Measurements from ENCODE around the gene CD40. TPM values are rescaled to one million over a fixed set of nuclear protein-coding genes. Genes with fewer than 3 reads are reported as not detected.
"Not testable (repeated sequence)": the region's sequence is repeated elsewhere in the genome, so short reads cannot be mapped to it uniquely, and the experiment has no call there.

CD40 gene
- total RNA-seq, 1 donor from 2014 or later = 0.62 TPM

DNA sequence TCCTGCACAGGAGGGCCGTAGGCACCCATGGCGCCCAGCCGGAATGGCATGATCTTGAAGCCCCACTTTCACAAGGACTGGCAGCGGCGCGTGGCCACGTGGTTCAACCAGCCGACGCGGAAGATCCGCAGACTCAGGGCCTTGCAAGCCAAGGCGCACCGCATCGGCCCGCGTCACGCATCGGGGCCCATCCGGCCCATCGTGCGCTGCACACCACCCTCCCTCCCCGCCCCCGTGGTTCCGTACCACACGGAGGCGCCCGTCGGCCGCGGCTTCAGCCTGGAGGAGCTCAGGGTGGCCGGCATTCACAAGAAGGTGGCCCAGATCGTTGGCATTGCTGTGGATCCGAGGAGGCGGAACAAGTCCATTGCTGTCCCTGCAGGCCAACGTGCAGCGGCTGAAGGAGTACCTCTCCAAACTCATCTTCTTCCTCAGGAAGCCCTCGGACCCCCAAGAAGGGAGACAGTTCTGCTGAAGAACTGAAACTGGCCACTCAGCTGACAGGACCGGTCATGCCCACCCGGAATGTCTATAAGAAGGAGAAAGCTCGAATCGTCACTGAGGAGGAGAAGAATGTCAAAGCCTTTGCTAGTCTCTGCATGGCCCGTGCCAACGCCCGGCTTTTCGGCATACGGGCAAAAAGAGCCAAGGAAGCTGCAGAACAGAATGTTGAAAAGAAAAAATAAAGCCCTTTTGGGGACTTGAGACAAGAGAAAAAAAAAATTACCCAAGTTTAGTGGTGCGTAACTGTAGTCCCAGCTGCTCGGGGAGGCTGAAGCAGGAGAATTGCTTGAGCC, 18.4 kb upstream of the CD40 start:
- DNase-seq = no peak

DNA sequence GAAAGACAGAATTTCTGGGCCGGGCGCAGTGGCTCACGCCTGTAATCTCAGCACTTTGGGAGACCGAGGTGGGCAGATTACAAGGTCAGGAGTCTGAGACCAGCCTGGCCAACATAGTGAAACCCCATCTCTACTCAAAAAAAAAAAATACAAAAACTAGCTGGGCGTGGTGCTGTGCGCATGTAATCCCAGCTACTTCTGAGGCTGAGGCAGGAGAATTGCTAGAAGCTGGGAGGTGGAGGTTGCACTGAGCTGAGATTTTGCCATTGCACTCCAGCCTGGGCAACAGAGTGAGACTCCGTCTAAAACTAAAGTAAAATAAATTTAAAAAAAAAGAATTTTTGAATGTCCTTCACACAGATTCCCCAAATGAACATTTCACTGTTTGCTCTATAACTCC, 17.7 kb upstream of the CD40 start:
- not testable (repeated sequence) for DNase-seq

DNA sequence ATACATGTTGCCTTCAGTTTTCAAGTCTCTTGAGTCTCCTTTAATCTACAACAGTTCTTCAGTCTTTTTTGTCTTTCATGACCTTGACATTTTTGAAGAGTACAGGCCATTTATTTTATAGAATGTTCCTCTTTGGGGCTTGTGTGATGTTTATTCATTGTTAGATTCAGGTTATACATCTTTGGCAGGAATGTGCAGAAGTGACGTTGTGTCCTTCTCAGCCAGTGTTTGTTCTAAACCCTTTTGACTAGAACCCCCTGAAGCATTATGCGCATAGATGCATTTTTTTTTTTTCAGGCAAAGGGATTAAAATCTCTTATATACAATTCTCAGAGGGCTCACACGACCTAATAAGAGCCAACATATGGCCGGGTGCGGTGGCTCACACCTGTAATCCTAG, 17.1 kb upstream of the CD40 start:
- DNase-seq = no peak

DNA sequence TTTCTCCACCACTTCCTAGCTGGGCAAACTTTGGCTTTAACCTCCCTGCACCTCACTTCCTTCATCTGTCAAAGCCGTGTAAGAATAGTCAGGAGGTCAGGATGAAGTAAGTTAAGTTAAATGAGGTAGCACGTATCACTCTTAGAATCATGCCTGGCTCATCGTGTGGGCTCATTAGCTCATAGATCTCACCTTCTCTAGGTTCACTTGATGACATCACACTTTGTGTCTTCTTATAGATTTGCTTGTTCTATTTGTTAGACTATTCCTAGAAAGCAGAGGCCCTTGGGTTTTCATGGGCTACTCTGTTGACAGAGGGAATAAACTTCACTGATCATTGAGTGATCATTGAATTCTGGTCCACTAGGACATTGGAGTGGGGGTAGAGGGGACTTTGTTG, 16.2 kb upstream of the CD40 start:
- no peak for DNase-seq

DNA sequence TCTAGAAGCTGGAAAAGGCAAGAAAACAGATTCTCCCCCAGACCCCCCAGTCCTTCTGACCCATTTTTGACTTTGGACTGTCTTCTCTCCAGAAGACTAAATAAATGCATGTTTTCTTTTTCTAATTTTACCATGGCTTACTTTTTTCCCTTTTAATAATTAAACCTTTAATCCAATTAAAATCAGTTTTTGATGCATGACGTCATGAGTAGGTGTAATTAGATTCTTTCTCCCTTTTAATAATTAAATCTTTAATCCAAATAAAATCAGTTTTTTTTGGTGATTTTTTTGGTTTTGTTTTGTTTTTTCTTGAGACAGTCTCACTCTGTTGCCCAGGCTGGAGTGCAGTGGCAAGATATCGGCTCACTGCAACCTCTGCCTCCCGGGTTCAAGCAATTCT, 15.2 kb upstream of the CD40 start:
- no peak for DNase-seq

DNA sequence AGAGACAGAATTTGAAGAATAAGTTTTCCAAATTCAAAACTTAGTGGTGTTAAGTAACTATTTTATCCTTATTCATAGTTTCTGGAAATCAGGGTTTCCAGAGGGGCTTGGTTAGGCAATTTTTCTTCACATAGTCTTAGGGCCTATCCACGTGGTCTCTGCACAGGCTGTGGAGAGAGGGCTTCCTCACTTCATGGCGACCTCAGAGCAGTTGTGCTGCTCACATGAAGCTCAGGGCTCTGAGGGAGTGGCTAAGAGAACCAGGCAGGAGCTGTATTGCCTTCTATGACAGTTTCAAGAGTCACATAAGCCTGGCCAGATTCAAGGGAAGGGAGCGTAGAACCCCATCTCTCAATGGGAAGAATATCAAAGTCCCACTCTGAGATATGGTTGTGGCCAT, 13.9 kb upstream of the CD40 start:
- DNase-seq = no peak

DNA sequence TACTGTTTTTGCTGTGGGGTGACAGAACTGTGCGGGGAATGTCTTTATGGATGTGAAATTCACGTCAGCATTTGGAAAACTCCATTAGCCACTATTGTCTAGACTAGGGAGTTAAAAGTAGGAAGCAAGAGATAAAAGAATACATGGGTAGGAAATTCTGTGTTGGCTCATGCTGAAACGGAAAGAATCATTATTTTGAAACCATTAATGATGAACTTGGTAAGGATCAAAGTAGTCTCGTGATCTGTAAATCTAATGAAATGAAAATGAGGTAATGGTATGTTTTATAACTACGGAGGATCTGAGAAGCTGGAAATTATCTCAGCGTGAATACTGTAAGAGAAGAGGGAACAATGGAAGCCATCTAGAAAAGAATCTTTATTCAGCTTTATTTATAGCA, 11.1 kb upstream of the CD40 start:
- no peak for DNase-seq

DNA sequence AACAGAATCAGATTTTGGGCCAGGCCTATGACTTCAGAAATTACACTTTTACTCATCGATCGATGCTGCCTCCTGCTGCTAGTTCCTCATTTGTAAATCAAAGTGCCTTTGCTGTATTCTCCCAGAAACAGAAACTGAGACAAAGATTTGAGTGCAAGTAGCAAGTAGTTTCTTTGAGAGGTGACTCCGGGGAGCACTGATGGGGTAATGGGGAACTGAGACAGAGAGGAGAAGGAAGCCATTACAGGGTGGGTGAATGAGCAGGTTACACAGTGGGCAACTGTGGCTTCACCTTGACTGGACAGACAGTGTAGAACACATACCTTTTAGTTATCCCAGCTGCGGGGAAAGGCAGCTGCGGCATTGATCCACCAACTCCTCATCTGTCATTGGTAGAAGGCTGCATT, 9.7 kb upstream of the CD40 start:
- no peak for DNase-seq

DNA sequence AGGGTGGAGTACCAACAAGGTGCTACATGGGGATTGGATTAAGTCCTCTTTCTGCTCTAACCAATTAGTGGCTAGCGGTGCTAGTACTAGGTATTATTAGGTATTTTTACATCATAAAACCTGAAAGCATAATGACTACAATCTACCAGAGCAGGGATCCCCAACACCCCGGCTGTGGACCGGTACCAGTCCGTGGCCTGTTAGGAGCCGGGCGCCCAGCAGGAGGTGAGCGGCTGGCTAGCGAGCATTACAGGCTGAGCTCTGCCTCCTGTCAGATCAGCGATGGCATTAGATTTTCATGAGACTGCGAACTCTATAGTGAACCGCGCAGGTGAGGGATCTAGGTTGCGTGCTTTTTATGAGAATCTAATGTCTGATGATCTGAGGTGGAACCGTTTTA, 9.1 kb upstream of the CD40 start:
- DNase-seq = no peak

DNA sequence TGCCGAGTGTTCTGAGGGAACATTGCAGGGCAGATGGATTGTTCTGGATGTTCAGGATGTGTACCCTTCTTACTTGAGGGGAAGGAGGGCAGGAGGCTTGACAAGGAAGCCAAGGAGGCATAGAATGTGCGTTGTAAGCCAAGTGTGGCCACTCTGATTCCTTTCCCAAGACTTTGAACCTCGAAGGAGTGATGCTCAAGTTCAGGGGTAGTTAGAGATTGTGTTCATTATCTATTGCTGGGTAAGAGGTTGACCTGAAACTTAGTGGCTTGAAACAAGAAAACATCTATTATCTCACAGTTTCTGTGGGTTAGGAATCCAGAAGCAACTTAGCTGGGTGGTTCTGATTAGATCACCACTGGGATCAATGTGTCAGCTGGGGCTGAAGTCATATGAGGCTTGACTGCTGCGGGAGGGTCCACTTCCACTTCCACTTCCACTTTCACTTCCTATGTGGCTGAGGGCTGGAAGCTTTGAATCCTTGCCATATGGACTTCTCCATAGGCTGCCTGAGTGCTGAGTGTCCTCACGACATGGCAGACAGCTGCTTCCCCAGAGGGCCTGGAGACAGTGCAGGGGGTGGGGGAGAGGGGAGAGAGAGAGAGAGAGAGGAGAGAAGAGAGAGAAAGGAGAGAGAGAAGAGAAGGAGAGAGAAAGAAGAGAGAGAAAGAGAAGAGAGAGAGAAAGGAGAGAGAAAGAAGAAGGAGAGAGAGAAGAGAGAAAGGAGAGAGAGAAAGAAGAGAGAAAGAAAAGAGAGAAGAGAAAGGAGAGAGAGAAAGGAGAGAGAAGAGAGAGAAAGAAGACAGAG, 6.9 kb upstream of the CD40 start:
- DNase-seq = no peak

DNA sequence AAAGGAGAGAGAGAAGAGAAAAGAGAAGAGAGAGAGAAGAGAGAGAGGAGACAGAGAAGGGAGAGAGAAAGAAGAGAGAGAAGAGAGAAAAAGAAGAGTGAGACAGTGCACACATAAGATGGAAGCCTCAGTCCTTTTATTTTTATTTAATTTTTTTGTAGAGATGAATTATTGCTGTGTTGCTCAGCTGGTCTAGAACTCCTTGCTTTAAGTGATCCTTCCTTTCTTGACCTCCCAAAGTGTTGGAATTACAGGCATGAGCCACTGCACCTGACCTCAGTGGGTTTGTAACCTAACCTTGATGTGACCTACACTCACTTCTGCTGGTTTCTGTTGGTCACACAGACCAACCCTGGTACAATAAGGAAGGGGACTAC, 6.3 kb upstream of the CD40 start:
- DNase-seq = no peak

DNA sequence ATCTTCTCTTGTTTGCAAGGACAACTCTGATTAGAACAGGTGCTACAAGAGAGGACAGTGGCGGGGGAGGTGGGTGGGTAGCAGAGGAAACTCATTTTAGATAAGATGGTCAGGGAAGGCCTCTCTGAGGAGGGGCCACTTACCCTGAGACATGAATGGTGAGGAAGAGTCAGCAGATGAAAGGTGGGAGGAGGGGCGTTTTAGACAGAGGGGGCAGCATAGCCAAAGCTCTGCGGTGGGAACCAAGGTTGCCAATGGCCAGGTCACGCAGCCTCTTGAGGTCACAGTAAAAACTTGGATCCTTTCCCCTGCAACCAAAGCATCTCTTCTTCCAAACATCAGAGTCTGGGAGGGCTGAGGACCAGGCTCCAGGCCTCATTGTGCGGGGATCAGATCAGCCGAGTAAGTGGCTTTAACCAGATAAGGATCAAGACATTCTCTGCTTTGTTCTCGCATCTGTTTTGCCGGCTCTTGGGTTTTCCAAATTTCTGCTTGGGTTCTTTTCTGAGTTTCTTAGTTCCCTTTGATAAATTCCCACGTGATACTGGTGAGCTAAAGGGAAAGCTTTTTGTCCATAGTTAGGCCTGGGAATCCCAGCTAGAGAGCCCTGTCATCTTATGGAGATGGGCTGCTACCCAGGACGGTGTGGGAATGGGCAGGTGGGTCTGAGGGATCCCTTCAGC, 5.5 kb upstream of the CD40 start:
- DNase-seq = no peak

DNA sequence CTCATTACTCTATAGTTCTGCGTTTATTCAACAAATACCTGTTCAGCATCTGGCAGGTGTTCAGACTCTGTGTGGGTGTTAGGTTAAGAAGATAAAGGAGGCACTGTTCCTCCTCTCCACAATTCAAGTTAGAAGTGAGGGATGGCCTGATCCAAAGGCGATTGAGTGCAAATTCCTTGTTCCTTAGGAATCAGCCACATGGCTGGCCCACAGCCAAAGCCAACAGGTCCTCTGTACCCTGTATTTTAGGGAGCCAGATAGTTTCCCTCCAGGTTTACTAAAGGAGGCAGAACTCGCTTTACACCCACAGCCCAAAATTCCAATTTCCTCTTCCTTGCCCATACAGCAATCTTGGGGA, 5.0 kb upstream of the CD40 start:
- DNase-seq = no peak

DNA sequence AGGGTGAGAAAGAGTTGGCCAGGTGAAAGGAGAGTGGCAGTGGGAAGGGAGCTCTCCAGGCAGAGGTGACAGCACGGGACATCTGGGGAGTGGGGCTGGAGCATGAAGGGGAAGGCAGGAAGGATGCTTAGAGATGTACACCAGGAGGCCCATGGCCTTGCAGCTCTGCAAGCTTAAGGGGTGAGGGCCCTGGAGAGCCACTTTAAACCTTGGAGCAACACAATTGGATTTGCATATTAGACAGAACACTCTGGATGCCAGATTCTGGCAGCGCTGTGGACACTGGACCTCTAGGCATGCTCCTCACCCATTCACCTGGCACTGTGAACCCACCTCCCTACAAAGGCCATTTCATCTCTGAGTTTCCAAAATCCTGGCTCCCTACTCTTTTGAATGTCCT, 3.7 kb upstream of the CD40 start:
- DNase-seq = no peak

DNA sequence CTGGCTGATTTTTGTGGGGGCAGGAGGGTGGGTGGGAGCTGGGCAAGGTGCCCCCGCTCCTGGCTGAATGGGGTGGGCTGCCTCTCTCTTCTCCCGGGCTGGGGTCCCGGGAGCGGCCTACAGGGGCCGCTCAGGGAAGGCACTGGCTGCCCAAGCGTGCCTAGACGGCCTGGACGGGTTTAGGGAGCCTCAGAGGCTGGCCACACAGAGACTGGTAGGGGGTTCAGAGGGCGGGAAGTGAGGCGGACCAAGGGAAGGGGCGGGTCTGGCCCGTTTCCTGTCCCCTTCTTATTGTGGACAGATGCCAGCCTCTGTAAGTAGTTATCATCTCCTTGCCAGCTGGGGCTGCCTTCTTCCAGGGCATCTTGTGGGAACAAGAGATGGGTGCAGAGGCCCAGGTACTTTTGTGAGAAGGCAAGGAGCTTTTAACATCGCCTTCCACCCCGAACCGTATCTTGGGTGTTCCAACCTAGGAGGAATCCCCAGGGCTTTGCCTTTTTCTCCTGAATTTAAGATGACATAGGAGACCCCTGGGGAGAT, 437 bp downstream of the CD40 start:
- DNase-seq = no peak

DNA sequence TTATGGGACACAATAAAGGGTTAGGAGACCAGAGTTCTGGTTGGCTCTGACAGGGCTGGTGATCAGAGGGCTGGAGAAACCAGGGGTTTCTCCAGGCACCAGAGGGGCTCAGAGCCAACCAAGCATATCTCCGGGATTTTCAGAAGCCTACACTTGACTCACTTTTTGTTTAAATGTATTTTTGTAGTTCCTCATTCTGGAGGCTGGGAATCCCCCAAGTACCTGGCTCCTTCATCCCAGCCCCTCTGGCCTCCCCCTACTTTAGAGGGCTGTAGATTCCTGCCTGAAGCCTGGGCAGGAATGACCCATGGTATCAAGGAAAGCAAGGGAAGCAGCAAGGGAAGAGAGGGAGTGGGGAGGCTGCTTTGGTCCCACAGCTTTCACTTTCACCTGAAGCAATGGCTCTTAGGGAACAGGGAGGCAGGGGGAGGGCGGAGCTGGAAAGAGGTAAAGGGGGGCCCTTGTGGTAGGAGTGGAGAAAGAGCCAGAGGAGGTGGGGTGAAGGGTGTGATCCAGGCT, 973 bp downstream of the CD40 start:
- DNase-seq = no peak

DNA sequence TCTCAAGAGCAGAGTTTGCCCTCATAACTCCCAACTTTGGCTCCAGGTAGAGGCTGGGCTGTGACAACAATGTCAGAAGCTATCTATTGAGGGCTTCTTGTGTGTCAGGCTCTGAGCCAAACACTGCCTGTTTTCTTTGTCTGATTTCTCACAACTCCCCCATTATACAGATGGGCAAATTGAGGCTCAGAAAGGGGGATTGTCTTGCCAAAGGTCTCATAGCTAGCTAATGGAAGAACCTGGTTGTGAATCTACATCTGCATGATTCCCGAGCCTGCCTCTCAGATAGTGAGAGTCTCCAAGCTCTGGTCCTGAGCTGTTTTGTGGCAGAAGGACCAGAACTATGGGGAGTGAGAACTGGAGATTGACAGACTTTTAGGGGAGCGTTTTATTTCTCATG, 1.4 kb downstream of the CD40 start:
- DNase-seq = no peak

DNA sequence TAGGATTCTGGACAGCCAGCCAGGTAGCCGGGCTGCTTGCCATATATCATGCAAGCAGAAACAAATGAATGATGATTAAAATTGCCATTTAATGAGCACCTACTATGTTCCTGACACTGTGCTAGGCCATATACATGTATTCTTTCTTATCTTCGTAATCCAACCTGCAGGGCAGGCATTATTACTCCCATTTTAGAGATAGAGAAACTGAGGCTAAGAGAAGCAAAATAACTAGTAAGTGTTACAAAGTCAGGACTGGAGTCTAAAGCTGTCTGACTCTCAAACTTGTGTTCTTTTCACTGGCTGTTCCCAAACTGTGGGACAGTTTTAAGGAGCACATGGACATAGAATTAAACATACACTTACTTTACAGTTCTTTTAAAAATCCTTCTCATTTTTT, 2.0 kb downstream of the CD40 start:
- DNase-seq = no peak

DNA sequence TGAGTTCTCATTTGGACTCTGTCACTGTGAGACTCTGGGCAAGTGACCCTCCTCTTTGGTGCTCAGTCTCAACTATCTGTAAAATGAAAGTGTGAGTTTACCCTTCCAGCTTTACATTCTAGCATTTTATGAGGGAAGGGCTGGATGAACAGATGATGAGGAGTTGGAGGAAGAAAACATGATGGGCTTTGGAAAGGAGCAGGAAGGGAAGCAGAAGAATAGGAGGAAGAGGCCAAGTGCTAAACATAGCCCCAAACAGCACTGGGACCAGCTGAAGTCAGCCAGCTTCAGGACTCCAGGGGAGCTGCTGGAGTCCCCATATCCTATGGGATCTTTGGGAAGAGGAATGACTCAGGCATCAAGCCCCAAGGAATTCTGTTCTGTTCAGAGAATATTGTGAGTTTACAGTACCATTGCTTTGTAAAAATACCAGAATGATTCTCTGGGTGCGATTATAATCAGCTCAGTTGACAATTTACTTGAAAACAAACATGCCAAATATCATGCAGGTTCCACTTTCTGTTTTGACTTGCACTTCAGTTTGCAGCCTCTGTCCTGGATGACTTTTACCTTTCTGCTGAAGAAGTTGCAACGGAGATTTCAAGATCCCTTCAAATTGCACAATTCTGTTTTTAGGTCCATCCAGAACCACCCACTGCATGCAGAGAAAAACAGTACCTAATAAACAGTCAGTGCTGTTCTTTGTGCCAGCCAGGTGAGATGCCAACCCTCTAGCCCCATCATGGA, 3.2 kb downstream of the CD40 start:
- no peak for DNase-seq

DNA sequence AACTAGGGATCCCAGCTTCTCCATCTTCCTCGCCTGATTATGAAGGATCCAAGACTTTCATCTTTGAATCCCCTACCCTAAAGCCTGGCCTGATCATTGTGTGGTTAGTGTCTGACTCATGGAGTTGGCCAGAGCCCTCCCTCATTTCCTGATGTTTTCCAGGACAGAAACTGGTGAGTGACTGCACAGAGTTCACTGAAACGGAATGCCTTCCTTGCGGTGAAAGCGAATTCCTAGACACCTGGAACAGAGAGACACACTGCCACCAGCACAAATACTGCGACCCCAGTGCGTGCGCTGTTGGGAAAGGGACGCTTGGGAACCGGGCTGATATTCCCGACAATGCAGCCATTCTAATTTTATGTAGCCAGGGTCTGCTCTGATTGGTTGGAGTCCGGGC, 4.0 kb downstream of the CD40 start:
- DNase-seq = no peak

DNA sequence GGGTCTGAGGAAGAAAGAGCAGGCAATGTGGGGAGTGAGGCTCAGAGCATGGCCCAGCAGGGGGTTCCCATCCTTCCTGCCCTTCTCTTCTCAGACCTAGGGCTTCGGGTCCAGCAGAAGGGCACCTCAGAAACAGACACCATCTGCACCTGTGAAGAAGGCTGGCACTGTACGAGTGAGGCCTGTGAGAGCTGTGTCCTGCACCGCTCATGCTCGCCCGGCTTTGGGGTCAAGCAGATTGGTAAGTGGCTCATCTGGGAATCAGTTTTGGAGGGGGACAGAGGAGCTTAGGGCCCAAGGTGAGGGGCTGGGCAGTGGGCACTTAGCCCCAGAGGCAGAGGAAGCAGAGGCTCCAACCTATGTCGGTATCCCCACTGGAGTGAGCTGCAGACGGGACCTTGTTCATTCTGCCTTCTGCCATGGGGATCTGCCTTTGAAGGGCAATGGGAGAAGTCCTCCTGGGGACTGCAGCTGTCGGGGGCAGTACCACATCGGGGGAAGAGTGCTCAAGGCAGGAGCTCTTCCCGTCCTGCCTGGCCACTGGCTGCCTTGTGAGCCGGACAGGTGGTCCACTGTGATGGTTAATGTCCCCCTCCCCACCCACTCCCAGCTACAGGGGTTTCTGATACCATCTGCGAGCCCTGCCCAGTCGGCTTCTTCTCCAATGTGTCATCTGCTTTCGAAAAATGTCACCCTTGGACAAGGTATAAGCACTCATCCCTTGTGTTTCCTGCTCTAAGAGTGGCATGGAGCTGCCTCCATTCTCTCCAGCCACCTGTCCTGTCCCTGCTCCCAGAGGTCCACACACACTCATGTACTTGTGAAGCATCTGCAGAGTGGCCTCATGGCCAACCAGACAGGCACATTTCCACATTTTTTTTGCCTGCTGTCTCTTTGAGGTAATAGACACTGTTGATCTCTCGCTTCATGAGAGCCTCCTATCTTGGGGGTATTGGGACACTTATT, 4.7 kb downstream of the CD40 start:
- no peak for DNase-seq

Data from occipital lobe (tissue), 2 donors.